Activated naive CD8-positive, alpha-beta T cell treated with anti-CD3 and anti-CD28 coated beads, Interleukin-2, amount 50 U/mL, for 16 hours (primary cell): ENCODE data around the gene PGLYRP3.

Experiments used
- DNase-seq: peaks from one replicate; pipeline ENCODE4 v3.0.0-alpha.2; 2020; ENCODE audit warnings: low read depth, low spot score

PGLYRP3 gene

DNA sequence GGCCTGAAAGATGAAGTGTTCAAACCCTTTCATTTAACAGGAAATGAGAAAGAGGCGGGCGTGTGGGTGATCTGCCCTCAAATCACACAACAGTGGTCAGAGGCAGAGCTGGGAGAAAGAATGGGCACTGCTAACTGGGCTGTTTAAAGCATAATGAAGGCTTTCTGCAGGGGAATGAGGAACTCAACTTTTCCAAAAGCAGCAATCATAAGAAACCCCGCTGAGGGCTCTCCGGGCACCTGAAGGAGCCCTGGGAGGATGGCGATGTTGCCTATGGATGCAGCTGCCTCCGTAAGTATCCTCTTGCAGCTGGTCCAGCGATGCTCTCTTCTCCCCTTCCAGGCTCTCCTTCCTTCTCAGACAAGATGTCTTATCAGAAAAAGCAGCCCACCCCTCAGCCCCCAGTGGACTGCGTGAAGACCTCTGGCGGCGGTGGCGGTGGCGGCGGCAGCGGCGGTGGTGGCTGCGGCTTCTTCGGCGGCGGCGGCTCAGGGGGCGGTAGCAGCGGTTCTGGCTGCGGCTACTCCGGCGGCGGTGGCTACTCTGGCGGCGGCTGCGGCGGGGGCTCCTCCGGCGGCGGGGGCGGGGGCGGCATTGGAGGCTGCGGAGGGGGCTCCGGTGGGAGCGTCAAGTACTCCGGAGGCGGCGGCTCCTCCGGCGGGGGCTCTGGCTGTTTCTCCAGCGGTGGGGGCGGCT lies 52.0 kb downstream of the PGLYRP3 start:
- DNase-seq = no peak

DNA sequence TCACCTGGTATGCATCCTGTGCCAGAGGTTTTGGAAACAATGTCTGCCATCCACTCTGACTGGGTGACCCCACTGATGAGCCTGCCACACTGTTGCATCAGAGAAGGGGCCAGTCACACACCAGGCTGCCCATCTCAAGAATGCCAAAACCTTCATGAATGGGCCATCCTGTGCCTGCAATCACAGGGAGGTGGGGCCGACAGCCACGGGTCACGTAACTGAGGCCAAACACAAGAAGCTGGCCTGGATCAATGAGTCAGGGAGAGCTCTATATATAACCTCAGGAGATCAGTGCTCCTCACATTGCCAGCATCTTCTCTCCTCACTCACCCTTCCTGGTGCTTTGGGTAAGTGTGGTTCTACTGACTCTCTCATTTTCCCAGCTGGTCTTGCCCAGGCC lies 53.4 kb downstream of the PGLYRP3 start, which contains the start of gene LORICRIN:
LORICRIN (plus strand) TSS at position 301 of the 400 bp plus-strand sequence. CDS start 1,263 bp downstream, outside the sequence.
- no peak for DNase-seq

DNA sequence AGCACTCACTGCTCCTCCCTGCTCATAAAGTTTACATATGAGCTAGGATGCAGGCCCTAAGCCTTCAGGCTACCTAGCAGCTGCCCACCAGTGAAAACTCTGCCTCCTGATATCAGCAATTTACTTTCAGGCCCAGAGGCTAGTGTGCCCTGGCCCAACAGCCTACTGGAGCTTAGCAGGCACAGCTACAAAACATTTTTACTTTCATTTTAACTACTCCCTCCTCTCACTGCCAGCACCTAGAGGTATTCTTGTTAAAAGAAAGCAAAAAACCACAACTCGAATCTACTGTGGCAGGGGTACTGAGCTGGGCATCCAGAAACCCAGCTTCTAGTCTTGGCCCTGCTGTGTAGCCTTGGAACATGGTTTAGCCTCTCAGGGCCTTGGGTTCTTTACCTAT lies 59.1 kb downstream of the PGLYRP3 start:
- DNase-seq = no peak

DNA sequence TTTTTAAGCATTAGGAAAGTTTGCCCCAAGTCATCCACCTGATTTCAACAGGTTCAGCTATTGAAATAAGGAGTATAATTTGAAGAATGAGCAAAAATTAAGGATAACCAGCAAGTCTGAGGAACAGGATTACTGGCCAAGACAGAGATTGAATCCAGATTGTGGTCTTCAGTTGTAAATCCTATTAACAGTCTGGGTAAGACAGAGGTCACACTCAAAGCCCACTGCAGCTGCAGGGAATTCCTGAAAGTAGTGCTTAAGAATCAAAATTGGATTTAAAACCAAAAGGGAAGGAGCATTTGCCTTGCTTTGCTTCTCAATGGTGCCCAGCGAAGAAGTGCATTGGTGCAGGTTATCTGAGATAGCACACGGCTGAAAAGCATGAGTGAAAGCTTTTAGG lies 59.7 kb downstream of the PGLYRP3 start:
- no peak for DNase-seq

DNA sequence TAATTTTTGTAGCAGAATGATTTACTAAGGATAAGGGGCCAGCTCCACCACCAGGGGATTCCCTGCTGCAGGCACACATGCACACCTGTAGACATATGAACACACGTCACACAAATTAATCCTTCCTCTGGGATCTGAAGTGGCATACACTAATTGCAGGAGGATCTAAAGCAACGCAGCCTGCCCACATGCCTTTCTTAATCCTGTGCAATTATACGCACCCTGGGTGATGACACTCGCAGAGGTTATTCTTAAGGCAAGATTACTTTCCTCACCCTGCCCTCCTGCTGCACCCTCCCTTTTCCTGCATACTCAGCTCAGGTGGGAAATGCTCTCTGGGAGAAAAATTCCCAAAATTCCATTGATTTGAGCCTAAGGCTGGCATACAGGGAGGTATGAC lies 60.8 kb downstream of the PGLYRP3 start:
- no peak for DNase-seq

DNA sequence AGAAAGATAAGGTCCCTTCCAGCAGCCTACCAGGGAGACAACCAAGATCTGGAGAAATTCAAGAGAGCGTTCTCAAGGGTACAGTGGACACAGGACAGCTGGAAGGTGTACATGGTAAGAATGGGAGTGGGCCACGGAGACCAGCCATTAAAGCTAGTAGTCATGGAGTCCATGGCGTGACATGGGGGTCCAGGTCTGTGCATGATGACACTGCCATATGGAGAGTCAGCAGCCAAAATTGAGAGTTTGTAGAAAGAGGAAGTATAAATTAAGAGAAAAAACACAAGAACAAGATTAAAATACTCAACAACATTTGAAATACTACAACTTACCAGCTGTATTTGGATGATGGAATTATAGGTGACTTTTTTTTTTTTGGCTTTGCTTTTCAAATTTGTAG lies 61.2 kb downstream of the PGLYRP3 start:
- no peak for DNase-seq

DNA sequence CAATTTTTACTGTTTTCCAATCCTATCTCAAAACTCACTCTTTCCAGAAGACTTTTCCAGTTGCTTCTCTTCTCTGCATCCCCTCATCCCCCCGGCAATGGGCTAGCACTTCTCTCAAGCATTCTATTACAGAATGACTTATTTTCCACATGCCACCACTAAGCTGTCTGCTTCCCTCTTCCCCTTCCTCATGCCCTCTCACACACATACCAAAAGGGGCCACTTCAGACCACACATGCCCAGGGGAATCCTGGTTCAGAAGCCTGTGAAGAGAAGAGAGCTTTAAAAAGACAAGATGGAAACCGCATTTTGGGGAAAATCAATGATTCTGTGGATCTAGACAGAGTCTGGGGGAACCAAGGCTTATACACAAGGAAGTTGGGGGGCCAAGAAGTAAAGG lies 61.7 kb downstream of the PGLYRP3 start:
- DNase-seq = no peak

DNA sequence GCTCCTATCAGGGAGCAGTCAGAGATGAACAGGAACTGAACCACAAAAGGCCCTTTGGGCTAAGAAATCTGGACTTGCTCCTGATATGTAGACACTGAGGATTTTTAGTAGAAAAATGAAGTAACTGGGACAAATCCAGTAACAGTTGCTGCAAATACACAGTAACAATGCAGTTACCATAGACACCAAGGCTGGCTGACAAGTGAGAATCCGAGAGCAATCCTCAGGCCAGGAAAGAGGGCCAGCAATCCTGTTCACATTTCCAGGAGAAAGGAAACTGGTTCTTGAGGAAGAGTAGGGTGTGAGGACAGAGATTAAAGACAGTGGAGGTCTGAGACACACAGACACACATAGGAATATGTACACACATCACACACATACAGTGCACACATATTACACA lies 62.6 kb downstream of the PGLYRP3 start:
- DNase-seq = no peak

DNA sequence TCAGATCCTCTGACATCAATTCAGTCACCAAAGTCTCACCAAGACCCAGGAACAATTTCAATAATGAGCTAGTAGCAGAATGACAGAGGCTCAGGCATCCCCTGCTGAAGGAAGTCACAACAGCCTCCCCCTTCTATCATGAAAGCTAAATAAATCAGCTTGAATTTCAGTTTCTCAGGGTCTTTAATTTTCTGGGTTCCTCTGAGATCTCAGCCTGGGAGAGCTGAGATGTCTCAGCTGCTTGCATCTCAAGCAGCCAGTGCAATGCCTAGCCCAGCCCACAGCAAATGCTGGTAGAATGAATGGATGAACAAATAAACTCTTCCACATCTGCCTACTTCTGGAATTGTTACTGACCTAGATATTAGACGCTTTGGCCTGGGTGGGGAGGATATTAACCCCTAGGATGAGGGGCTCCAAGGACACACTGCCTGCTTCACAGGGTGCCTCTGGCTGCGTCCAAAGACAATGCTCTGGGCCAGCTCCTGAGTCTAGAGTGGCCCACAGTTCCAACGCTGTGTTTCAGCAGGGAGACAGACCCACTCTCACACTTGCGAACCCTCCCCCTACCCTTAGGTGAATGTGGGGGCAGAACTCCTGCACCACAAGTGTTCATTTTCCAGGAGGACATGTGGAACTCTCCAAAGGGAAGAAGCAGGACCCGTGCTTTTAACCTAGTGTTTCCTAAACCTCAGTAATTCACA lies 64.4 kb downstream of the PGLYRP3 start:
- no peak for DNase-seq
